ENCODE data around the gene WIPF3. TPM values are rescaled to one million over a fixed set of nuclear protein-coding genes. Genes with fewer than 3 reads are reported as not detected.

Gene WIPF3
- total and polyA plus RNA-seq, 12 donors: 1.1 to 15.4 (median 6.9) TPM

- 97 to 98% methylated on average over 3 of the region's 3 CpGs for WGBS, 2 donors
- H3K27me3 ChIP-seq: no peaks in the 10 kb centered on the region
These were observed 130.8 kb downstream of the WIPF3 start for GRCh38 chr7:29937132-29937531.

GRCh38 chr7:29940199-29940598 lies 133.9 kb downstream of the WIPF3 start:
- Histone ChIP-seq H3K9me3 (no peaks in the 10 kb centered on the region), H3K36me3 (peaks cover 0 to 98% (median 26%) of the 10 kb centered on the region in 9 donors), H3K27me3 (no peaks in the 10 kb centered on the region), H3K4me3 (no peak overlapping the region), H3K4me1 (no peaks in the 10 kb centered on the region), H3K27ac (no peak overlapping the region)
- intact Hi-C loops (cut with DNase I): loop anchor here in 4 of 10 donors (10.0 kb wide), 1 partner anchor 125 kb away; no protein-coding TSS in a partner anchor
- WGBS, 2 donors: 99% methylated on average over 2 of the region's 2 CpGs
- ATAC-seq (no peak), DNase-seq (no peak)
- TF ChIP-seq CTCF (IDR thresholded peaks at IDR 0.05): no peak

More at GRCh38 chr7:29937132-29937531, 130.8 kb downstream of the WIPF3 start:
- no peak overlapping the region for H3K27ac ChIP-seq
- no peaks in the 10 kb centered on the region for H3K4me1 ChIP-seq
- no peak for TF ChIP-seq CTCF (IDR thresholded peaks at IDR 0.05)
- intact Hi-C loops (cut with DNase I): loop anchor here in 1 of 10 donors (2.0 kb wide), 1 partner anchor 20 kb away; no protein-coding TSS in a partner anchor
- ATAC-seq (no peak), DNase-seq (no peak)
- peaks cover 0 to 89% (median 11%) of the 10 kb centered on the region in 9 donors for H3K36me3 ChIP-seq
- no peak overlapping the region for H3K4me3 ChIP-seq
- no peaks in the 10 kb centered on the region for H3K9me3 ChIP-seq

- no peak for TF ChIP-seq CTCF (IDR thresholded peaks at IDR 0.05)
- no peak overlapping the region for H3K4me3 ChIP-seq
- DNase-seq (no peak), ATAC-seq (no peak)
- no peaks in the 10 kb centered on the region for H3K27me3 ChIP-seq
- H3K27ac ChIP-seq: no peak overlapping the region
- intact Hi-C loops (cut with DNase I): loop anchor here in 5 of 10 donors (5.0 to 10.0 kb wide), 2 partner anchors 119 to 467 kb away; no protein-coding TSS in a partner anchor
- H3K36me3 ChIP-seq: peaks cover 0 to 71% (median 15%) of the 10 kb centered on the region in 9 donors
- peaks cover 0 to 14% (median 0%) of the 10 kb centered on the region in 9 donors for H3K4me1 ChIP-seq
- 93% methylated on average over 4 of the region's 4 CpGs for WGBS, 2 donors
- H3K9me3 ChIP-seq: no peaks in the 10 kb centered on the region
These were observed 139.0 kb downstream of the WIPF3 start for GRCh38 chr7:29945259-29945809.

GRCh38 chr7:29946428-29947186 lies 140.3 kb downstream of the WIPF3 start:
- H3K4me1 ChIP-seq: peaks cover 0 to 14% (median 0%) of the 10 kb centered on the region in 9 donors
- H3K4me3 ChIP-seq: no peak overlapping the region
- WGBS, 2 donors: 73% methylated on average over 5 of the region's 5 CpGs
- peaks cover 0 to 71% (median 19%) of the 10 kb centered on the region in 9 donors for H3K36me3 ChIP-seq
- peak overlapping the region in 1 of 10 donors; percentile 3 for H3K27ac ChIP-seq
- peak; percentile 47 to 78 (median 66) for ATAC-seq
- no peaks in the 10 kb centered on the region for H3K9me3 ChIP-seq
- DNase-seq: peak in 1 of 2 donors; percentile 35
- peak in 7 of 9 donors; percentile 20 to 59 (median 47) for TF ChIP-seq CTCF (IDR thresholded peaks at IDR 0.05)
- intact Hi-C loops (cut with DNase I): loop anchor here in 5 of 10 donors (5.0 to 10.0 kb wide), 2 partner anchors 118 to 466 kb away; no protein-coding TSS in a partner anchor
- H3K27me3 ChIP-seq: no peaks in the 10 kb centered on the region

All from heart right ventricle (tissue), 16 donors.